Neural progenitor cell (in vitro differentiated cells): ENCODE measurements around the gene ATP11A. TPM values are rescaled to one million over a fixed set of nuclear protein-coding genes. Genes with fewer than 3 reads are reported as not detected.

Source experiments
- DNase-seq: peaks from one replicate; pipeline ENCODE4 v3.0.0-alpha.2; 2016; ENCODE audit warnings: low spot score
- H2AFZ ChIP-seq: fragments of 200-600 bp; sonication (generic); replicated peaks from 2 replicates; pipeline ENCODE4 v1.6.1; 2016; ENCODE audit warnings: antibody characterized with exemption
- H3F3A ChIP-seq: fragments of 200-600 bp; sonication (generic); 2 replicates; pipeline ENCODE4 v1.6.1; 2016; ENCODE audit warnings: antibody characterized with exemption, low read depth
- H3K27ac ChIP-seq: fragments of 200-600 bp; sonication (generic); 2 replicates; pipeline ENCODE4 v1.5.1; 2016; ENCODE audit warnings: mild to moderate bottlenecking
- H3K27me3 ChIP-seq: fragments of 200-600 bp; sonication (generic); 2 replicates; pipeline ENCODE4 v1.6.1; 2016; ENCODE audit warnings: mild to moderate bottlenecking, moderate library complexity
- H3K36me3 ChIP-seq: fragments of 200-600 bp; sonication (generic); 2 replicates; pipeline ENCODE4 v1.5.1; 2016
- H3K4me1 ChIP-seq: fragments of 200-600 bp; sonication (generic); 2 replicates; pipeline ENCODE4 v1.6.1; 2016; ENCODE audit warnings: mixed run types
- H3K4me2 ChIP-seq: fragments of 200-600 bp; sonication (generic); 2 replicates; pipeline ENCODE4 v1.6.1; 2016
- H3K4me3 ChIP-seq: fragments of 200-600 bp; sonication (generic); 2 replicates; pipeline ENCODE4 v1.5.1; 2016
- H3K79me2 ChIP-seq: fragments of 200-600 bp; sonication (generic); 2 replicates; pipeline ENCODE4 v1.6.1; 2016; ENCODE audit warnings: low read depth
- H3K9ac ChIP-seq: fragments of 200-600 bp; sonication (generic); 2 replicates; pipeline ENCODE4 v1.6.1; 2016
- H3K9me3 ChIP-seq: fragments of 200-600 bp; sonication (generic); 2 replicates; pipeline ENCODE4 v1.5.1; 2016; ENCODE audit warnings: low read depth
- H4K20me1 ChIP-seq: fragments of 200-600 bp; sonication (generic); 2 replicates; pipeline ENCODE4 v1.6.1; 2016; ENCODE audit warnings: low read depth
- H3K27ac Mint-ChIP-seq: 3 replicates; pipeline ENCODE4 v1.8.0; 2021; ENCODE audit warnings: mixed read lengths
- H3K27me3 Mint-ChIP-seq: 2 replicates; pipeline ENCODE4 v1.8.0; 2022; ENCODE audit warnings: low read depth, mild to moderate bottlenecking, inconsistent platforms, moderate library complexity, mixed read lengths; ENCODE audit not compliant: insufficient read depth
- H3K36me3 Mint-ChIP-seq: 3 replicates; pipeline ENCODE4 v1.8.0; 2021; ENCODE audit warnings: mixed read lengths
- H3K4me1 Mint-ChIP-seq: 3 replicates; pipeline ENCODE4 v1.8.0; 2021; ENCODE audit warnings: mixed read lengths
- H3K4me3 Mint-ChIP-seq: 3 replicates; pipeline ENCODE4 v1.8.0; 2021; ENCODE audit warnings: mild to moderate bottlenecking, moderate library complexity, mixed read lengths
- H3K9me3 Mint-ChIP-seq: 3 replicates; pipeline ENCODE4 v1.8.0; 2020; ENCODE audit warnings: mixed read lengths
- CTCF ChIP-seq: fragments of 200-600 bp; sonication (generic); IDR thresholded peaks from 2 replicates; pipeline ENCODE4 v1.5.1; 2017; ENCODE audit warnings: antibody characterized with exemption, mild to moderate bottlenecking
- EZH2 ChIP-seq: fragments of 200-600 bp; sonication (generic); IDR thresholded peaks from 2 replicates; pipeline ENCODE4 v1.6.1; 2017; ENCODE audit warnings: antibody characterized with exemption, mild to moderate bottlenecking, moderate library complexity
- EZH2phosphoT487 ChIP-seq: fragments of 200-600 bp; sonication (generic); IDR thresholded peaks from 2 replicates; pipeline ENCODE4 v1.6.1; 2017; ENCODE audit warnings: antibody characterized with exemption
- total RNA-seq: library from RNA; depleted of rRNA; stranded (reverse); fragments of >200 nt; gene quantifications from 2 replicates; pipeline ENCODE4 v1.2.3, GENCODE V29; 2015; ENCODE audit warnings: low replicate concordance

The ATP11A gene
- total RNA-seq, 1 donor from 2014 or later, result 12.6 TPM

GRCh38 chr13:112721198-112722104 lies 31.6 kb downstream of the ATP11A start:
- H3K27me3 Mint-ChIP-seq, result peaks cover under 1% of the 10 kb centered on the region
- Histone ChIP-seq H3K27me3 (no peaks in the 10 kb centered on the region), H3K9ac (no peak overlapping the region), H3K9me3 (no peaks in the 10 kb centered on the region), H3K27ac (no peak overlapping the region), H2AFZ (no peak overlapping the region), H3F3A (peaks cover 6% of the 10 kb centered on the region), H3K4me1 (peaks cover 16% of the 10 kb centered on the region), H3K36me3 (no peaks in the 10 kb centered on the region), H3K4me3 (no peak overlapping the region), H3K79me2 (peaks cover 18% of the 10 kb centered on the region), H4K20me1 (peaks cover 26% of the 10 kb centered on the region), H3K4me2 (no peak overlapping the region)
- peak overlapping the region; percentile 87 for H3K27ac Mint-ChIP-seq
- TF ChIP-seq EZH2phosphoT487 (no peak), CTCF (no peak), EZH2 (no peak)
- H3K4me3 Mint-ChIP-seq, result no peak overlapping the region
- peaks cover 18% of the 10 kb centered on the region for H3K36me3 Mint-ChIP-seq
- peaks cover 5% of the 10 kb centered on the region for H3K9me3 Mint-ChIP-seq
- peaks cover 38% of the 10 kb centered on the region for H3K4me1 Mint-ChIP-seq
- no peak for DNase-seq

GRCh38 chr13:112722433-112723263 lies 32.8 kb downstream of the ATP11A start:
- Histone ChIP-seq H2AFZ (no peak overlapping the region), H3K79me2 (peaks cover 22% of the 10 kb centered on the region), H3K4me2 (no peak overlapping the region), H4K20me1 (peaks cover 36% of the 10 kb centered on the region), H3F3A (peaks cover 6% of the 10 kb centered on the region), H3K27me3 (no peaks in the 10 kb centered on the region), H3K9me3 (no peaks in the 10 kb centered on the region), H3K4me1 (peaks cover 27% of the 10 kb centered on the region), H3K4me3 (no peak overlapping the region), H3K36me3 (no peaks in the 10 kb centered on the region), H3K27ac (peak overlapping the region; percentile 39), H3K9ac (no peak overlapping the region)
- Mint-ChIP-seq H3K36me3 (peaks cover 18% of the 10 kb centered on the region), H3K27ac (peak overlapping the region; percentile 46), H3K9me3 (peaks cover 5% of the 10 kb centered on the region), H3K27me3 (peaks cover 2% of the 10 kb centered on the region), H3K4me1 (peaks cover 33% of the 10 kb centered on the region), H3K4me3 (no peak overlapping the region)
- DNase-seq, result no peak
- TF ChIP-seq EZH2 (no peak), CTCF (no peak), EZH2phosphoT487 (no peak)

GRCh38 chr13:112723771-112724170 lies 33.9 kb downstream of the ATP11A start:
- H3K9ac ChIP-seq, result no peak overlapping the region
- Mint-ChIP-seq H3K36me3 (peaks cover 17% of the 10 kb centered on the region), H3K4me1 (peaks cover 36% of the 10 kb centered on the region), H3K27me3 (peaks cover 2% of the 10 kb centered on the region), H3K9me3 (peaks cover 5% of the 10 kb centered on the region), H3K4me3 (no peak overlapping the region), H3K27ac (no peak overlapping the region)
- no peak overlapping the region for H3K27ac ChIP-seq
- H3K4me1 ChIP-seq, result peaks cover 23% of the 10 kb centered on the region
- peaks cover 41% of the 10 kb centered on the region for H4K20me1 ChIP-seq
- no peaks in the 10 kb centered on the region for H3K27me3 ChIP-seq
- H3K9me3 ChIP-seq, result no peaks in the 10 kb centered on the region
- no peak overlapping the region for H3K4me3 ChIP-seq
- H3K4me2 ChIP-seq, result no peak overlapping the region
- TF ChIP-seq EZH2 (no peak), EZH2phosphoT487 (no peak), CTCF (no peak)
- no peak overlapping the region for H2AFZ ChIP-seq
- no peaks in the 10 kb centered on the region for H3K36me3 ChIP-seq
- no peak for DNase-seq
- H3K79me2 ChIP-seq, result peaks cover 32% of the 10 kb centered on the region
- H3F3A ChIP-seq, result peaks cover 6% of the 10 kb centered on the region
